Endothelial cell of umbilical vein (primary cell): ENCODE measurements around the gene FXYD4.

Experiments
- POLR2A ChIP-seq: IDR thresholded peaks from 2 replicates; pipeline ENCODE4 v1.6.1; 2012; ENCODE audit warnings: low read depth, mild to moderate bottlenecking, control low read depth, low read length
- TF ChIP-seq, protein P1 (sequence below), 2 donors: IDR thresholded peaks; 1 replicate in 1 of 2; 2 replicates in 1 of 2; pipeline ENCODE4 v1.5.1; 2011; ENCODE audit warnings: low read length in 2 of 2, mild to moderate bottlenecking in 2 of 2, moderate library complexity in 2 of 2, control low read depth in 1 of 2, inconsistent platforms in 1 of 2, low read depth in 1 of 2; ENCODE audit not compliant: insufficient read depth in 1 of 2; ENCODE audit errors: extremely low read depth in 1 of 2

DNA sequence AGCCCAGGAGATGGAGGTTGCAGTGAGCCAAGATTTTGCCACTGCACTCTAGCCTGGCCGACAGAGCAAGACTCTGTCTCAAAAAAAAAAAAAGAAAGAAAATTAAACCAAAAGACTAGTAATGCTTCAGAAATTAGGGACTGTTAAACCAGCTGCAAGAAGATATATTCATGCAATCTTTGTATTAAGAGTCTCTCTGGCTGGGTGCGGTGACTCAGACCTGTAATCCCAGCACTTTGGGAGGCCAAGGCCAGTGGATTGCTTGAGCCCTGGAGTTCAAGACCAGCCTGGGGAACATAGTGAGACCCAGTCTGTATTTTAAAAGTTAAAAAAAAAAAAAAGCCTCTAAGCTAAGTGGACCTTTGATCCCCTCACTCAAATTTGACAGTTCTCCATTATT lies 40.1 kb downstream of the FXYD4 start:
- TF ChIP-seq, protein P1, sequence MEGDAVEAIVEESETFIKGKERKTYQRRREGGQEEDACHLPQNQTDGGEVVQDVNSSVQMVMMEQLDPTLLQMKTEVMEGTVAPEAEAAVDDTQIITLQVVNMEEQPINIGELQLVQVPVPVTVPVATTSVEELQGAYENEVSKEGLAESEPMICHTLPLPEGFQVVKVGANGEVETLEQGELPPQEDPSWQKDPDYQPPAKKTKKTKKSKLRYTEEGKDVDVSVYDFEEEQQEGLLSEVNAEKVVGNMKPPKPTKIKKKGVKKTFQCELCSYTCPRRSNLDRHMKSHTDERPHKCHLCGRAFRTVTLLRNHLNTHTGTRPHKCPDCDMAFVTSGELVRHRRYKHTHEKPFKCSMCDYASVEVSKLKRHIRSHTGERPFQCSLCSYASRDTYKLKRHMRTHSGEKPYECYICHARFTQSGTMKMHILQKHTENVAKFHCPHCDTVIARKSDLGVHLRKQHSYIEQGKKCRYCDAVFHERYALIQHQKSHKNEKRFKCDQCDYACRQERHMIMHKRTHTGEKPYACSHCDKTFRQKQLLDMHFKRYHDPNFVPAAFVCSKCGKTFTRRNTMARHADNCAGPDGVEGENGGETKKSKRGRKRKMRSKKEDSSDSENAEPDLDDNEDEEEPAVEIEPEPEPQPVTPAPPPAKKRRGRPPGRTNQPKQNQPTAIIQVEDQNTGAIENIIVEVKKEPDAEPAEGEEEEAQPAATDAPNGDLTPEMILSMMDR (IDR thresholded peaks at IDR 0.05; ENCODE audit: extremely low read depth in 1 of 2, insufficient read depth in 1 of 2, low read depth in 1 of 2, low read length in 2 of 2), result no peak
- TF ChIP-seq POLR2A, result no peak
